ENCODE results near the gene TEKT4. TPM values are rescaled to one million over a fixed set of nuclear protein-coding genes. Genes with fewer than 3 reads are reported as not detected.
"Not testable (repeated sequence)": the region's sequence is repeated elsewhere in the genome, so short reads cannot be mapped to it uniquely, and the experiment has no call there.

TEKT4 gene, protein sequence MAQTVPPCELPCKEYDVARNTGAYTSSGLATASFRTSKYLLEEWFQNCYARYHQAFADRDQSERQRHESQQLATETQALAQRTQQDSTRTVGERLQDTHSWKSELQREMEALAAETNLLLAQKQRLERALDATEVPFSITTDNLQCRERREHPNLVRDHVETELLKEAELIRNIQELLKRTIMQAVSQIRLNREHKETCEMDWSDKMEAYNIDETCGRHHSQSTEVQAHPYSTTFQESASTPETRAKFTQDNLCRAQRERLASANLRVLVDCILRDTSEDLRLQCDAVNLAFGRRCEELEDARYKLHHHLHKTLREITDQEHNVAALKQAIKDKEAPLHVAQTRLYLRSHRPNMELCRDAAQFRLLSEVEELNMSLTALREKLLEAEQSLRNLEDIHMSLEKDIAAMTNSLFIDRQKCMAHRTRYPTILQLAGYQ
- 1 to 10 TPM in 1 of 7 donors, under 1 TPM in 5, not detected in 1; 0.18 to 7.0 (median 0.34) TPM for total RNA-seq
- polyA plus RNA-seq = under 1 TPM in 1 of 2 donors, not detected in 1; 0.02 TPM
- long read RNA-seq, donor 1 = 0 reads
- long read RNA-seq, donor 2 = 0 reads
- long read RNA-seq, donor 3, partial matches to known transcripts = 0 of 2 reads
- long read RNA-seq, donor 3, other reads (novel, unspliced or antisense) = 2 of 2 reads

DNA sequence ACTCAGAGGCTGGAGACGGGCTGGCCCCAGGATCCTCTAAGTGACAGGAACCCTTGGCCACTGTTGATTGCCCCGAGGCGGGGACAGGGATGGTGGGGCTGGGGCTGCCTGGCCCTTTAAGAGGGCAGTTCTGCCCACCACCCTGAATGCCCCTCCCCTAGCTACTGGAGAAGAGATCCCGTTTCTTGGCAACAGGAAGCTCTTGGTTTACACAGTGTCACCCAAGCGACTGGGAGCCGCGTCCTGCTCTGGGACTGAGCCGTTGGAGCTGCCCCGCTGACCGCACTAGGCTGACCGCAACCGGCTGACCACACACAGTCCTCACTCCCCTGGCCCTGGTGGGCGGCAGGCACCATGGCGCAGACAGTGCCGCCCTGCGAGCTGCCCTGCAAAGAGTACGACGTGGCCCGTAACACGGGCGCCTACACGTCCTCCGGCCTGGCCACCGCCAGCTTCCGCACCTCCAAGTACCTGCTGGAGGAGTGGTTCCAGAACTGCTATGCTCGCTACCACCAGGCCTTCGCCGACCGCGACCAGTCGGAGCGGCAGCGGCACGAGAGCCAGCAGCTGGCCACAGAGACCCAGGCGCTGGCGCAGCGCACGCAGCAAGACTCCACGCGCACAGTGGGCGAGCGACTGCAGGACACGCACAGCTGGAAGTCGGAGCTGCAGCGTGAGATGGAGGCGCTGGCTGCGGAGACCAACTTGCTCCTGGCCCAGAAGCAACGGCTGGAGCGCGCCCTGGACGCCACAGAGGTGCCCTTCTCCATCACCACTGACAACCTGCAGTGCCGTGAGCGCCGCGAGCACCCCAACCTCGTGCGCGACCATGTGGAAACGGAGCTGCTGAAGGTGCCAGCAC, at the start of gene TEKT4:
TSS of gene TEKT4 (plus strand) at position 205 of the 862 bp plus-strand sequence. CDS start at position 355, 150 bp downstream.
- H3K4me3 ChIP-seq = no peak within 1 kb of the TSS
- 47 to 68% (median 59%) methylated on average over 53 to 59 of the region's 59 CpGs for WGBS, 3 donors
- no peaks in the 10 kb centered on the region for H3K9me3 ChIP-seq
- DNase-seq = peak in 1 of 5 donors; percentile 6
- TF ChIP-seq POLR2A (IDR thresholded peaks at IDR 0.05) = no peak
- TF ChIP-seq EP300 (IDR thresholded peaks at IDR 0.05) = no peak
- TF ChIP-seq, protein P1, sequence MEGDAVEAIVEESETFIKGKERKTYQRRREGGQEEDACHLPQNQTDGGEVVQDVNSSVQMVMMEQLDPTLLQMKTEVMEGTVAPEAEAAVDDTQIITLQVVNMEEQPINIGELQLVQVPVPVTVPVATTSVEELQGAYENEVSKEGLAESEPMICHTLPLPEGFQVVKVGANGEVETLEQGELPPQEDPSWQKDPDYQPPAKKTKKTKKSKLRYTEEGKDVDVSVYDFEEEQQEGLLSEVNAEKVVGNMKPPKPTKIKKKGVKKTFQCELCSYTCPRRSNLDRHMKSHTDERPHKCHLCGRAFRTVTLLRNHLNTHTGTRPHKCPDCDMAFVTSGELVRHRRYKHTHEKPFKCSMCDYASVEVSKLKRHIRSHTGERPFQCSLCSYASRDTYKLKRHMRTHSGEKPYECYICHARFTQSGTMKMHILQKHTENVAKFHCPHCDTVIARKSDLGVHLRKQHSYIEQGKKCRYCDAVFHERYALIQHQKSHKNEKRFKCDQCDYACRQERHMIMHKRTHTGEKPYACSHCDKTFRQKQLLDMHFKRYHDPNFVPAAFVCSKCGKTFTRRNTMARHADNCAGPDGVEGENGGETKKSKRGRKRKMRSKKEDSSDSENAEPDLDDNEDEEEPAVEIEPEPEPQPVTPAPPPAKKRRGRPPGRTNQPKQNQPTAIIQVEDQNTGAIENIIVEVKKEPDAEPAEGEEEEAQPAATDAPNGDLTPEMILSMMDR (IDR thresholded peaks at IDR 0.05) = no peak
- H3K36me3 ChIP-seq = no peaks in the 10 kb centered on the region
- no peaks in the 10 kb centered on the region for H3K27me3 ChIP-seq
- no peaks in the 10 kb centered on the region for H3K4me1 ChIP-seq (ENCODE audit: insufficient read depth)
- intact Hi-C loops (cut with DNase I) = no loop called here
- H3K27ac ChIP-seq = no peak within 1 kb of the TSS

- H3K4me3 ChIP-seq; DNase-seq; H3K36me3 ChIP-seq; H3K27ac ChIP-seq; H3K4me1 ChIP-seq (ENCODE audit: insufficient read depth); intact Hi-C loops (cut with DNase I); H3K27me3 ChIP-seq; H3K9me3 ChIP-seq: not testable (repeated sequence)
- 19 to 42% (median 29%) methylated on average over 2 of the region's 2 CpGs for WGBS, 3 donors
Measured at GRCh38 chr2:94839224-94839623, 32.0 kb upstream of the TEKT4 start.

- H3K4me3 ChIP-seq; H3K4me1 ChIP-seq (ENCODE audit: insufficient read depth); H3K36me3 ChIP-seq; H3K27me3 ChIP-seq; intact Hi-C loops (cut with DNase I); H3K9me3 ChIP-seq; H3K27ac ChIP-seq: not testable (repeated sequence)
- WGBS, 3 donors = 1 to 4% (median 3%) methylated on average over 19 to 35 of the region's 35 CpGs
- peak in 1 of 5 donors; percentile 21 for DNase-seq
Measured at GRCh38 chr2:94856856-94857255, 14.4 kb upstream of the TEKT4 start.

DNA sequence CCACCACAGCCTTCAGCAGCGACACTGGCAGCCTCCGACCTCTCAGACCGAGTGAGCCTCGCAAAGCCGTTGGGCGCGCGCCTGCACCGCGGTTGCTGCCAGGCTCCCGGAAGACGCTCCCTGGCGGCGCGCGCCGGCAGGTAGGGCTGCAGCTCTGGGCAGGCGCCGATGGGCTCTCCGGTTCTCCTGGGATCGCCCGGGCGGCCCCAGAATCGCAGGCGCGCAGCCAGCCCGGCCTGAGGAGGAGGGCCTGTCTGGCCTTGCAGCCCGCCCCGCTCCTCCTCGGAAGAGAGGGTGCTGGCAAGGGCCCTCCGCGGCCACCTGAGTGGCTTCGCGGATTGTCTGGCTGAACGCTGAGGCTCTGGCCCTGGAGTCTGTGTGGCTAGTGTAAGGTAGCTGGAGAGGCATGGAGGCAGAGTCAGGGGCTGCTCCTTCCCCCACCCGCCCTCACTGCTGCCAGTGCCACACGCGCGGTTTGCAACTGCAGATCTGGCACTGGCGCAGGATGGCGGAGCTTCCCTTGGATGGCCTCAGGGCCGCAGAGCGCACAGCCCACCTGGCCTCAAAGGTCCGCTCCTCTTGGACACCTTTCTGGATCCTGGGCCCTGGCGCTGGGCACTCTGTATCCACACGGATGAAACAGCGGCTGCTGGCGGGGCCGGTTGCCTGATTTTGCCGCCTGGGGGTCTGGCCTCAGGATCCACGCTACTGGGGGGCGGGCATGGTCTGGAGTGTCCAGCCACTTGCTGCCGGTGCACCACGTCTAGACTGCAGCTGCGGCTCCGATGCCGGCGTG, 13.7 kb upstream of the TEKT4 start:
- not testable (repeated sequence) for H3K4me3 ChIP-seq

DNA sequence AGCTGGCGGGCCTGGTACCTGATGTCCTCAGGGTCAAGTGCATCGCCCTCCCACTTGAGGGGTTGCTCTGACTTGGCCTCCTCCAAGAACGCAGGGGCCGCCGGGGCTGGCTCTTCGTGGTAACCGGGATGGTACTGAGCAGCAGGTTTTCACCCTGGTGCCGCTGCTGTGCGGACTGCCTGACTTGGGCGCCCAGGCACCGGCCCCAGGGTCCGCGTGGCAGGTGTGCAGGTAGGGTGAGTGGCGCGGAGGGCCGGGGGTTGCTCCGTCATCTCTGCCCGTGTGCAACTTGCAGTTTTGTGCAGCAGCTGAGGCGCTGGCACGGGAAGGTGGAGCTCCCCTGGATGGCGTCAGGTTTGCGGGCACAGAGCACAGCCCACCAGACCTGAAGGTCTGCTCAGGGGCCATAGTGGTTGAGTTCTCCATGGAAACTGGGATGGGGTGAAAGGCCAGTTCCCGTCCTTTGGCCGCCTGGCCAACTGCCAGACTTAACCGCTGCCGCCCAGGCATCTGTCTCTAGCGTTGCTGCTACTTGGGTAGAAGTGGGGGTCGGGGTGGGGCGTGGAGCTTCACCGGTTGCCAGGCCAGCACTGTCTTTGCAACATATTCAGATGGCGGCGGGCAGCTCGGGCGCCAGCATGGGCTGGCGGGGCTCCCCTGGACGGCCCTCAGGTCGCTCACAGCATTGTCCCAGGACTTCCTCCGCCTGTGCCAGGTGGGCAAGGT, 12.9 kb upstream of the TEKT4 start:
- H3K9me3 ChIP-seq; H3K36me3 ChIP-seq; intact Hi-C loops (cut with DNase I); H3K4me3 ChIP-seq; H3K4me1 ChIP-seq (ENCODE audit: insufficient read depth); H3K27ac ChIP-seq; H3K27me3 ChIP-seq: not testable (repeated sequence)
- DNase-seq = peak in 1 of 5 donors; percentile 3
- 30 to 58% (median 40%) methylated on average over 37 to 38 of the region's 38 CpGs for WGBS, 3 donors

More for the DNA sequence above, 13.7 kb upstream of the TEKT4 start:
- H3K4me1 ChIP-seq (ENCODE audit: insufficient read depth); intact Hi-C loops (cut with DNase I); H3K27ac ChIP-seq; H3K9me3 ChIP-seq; H3K36me3 ChIP-seq; H3K27me3 ChIP-seq: not testable (repeated sequence)
- 2 to 9% (median 3%) methylated on average over 23 to 58 of the region's 58 CpGs for WGBS, 3 donors
- peak in 1 of 5 donors; percentile 3 for DNase-seq

All from ovary (tissue), 10 donors.